ENCODE data around the gene ANKRD13D.
"Not testable (repeated sequence)": the region's sequence is repeated elsewhere in the genome, so short reads cannot be mapped to it uniquely, and the experiment has no call there.

Gene ANKRD13D

DNA sequence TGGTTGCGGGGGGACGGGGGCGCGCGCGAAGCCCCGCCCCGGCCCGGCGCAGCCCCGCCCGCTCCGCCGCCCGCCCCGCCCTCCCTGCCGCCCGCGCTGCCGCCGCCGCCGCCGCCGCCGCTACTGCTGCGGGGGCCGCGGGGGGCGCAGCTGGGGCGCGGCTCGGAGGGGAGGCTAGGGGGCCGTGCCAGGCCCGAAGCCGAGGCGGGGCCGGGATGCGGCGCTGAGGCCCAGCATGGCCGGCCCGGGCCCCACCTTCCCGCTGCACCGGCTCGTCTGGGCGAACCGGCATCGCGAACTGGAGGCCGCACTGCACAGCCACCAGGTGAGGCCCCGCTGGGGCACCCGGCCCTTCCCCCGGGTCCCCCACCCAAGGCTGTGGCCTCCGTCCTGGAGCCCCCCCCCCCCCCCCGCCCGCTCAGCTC lies at the start of gene ANKRD13D:
ANKRD13D (plus strand) TSS at position 78 of the 425 bp plus-strand sequence; CDS start at position 236, 158 bp downstream.
- DNase-seq: no peak

DNA sequence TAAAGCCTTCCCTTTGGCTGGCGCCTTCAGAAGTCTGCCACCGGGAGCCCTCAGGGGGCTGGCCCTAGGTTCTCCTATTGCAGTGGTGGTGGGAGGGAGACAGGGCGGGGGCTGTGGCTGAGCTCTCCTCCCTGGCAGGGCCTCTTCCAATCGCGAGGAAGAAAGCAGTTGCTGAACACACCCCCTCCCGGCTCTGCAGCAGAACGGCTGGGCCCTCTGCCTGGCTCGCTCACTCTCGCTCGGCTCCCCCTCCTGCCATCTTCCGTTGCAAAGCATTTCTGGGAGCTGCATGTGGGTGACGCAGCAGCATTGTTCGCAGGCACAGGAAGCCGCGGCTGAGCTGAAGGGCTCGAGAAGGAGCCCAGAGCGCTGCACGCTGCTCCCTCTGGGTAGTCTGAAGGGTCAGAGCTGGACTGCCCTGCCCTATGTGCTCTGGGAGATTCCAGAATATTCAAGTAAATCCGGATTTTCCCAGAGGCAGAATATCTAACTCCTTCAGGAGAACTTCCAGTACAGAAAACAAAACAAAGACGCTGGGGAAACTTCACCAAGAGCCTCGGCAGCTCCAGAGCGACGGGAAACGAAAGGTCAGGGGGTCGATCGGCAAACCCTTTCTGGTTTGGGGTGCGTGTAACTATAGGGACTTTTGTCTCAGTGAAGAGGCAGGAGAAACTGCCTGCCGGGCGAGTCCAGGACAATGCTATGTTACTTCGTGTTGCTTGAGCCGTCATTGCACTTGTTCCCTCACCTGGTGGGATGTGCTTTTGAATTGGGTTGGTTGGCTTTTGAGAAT lies 49.1 kb upstream of the ANKRD13D start:
- peak; percentile 97 to 98 for DNase-seq

DNA sequence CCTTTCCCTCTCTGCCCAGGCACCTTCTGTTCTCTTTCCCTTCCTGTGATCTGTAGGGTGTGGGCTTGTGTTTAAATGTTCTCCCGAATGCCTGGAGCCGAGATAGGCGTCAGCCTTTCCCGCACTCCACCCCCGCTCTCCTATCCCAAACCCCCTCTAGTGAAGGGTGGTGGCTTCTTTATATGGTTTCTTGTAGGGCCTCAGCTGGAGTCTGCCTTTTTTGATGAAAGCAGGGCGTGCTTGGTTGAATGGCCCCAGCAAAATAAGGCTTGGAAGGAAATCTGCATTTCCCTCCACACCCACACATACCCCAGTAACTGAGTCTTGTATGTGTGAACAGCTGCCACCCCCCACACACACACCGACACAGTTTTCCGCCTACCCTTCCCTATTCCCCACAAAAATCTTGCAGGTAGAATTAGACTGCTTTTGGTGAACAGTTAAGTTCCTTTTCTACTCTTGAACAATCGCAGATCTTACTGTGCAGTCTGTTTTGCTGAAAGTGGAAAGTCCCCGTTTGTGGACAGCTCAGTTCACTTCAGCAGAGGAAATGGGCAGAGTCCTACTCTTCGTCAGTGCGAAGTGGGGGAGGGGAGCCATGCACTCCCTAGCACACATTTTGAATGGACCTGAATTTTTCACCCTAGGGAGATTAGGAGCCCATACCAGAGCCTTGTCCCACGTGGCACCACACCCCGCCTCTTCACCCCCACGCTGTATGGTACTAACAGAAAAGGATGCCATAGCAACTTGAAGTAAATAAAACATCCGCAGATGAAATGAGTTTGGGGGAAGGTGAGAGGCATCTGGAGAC lies 48.3 kb upstream of the ANKRD13D start:
- peak; percentile 43 to 73 for DNase-seq

DNA sequence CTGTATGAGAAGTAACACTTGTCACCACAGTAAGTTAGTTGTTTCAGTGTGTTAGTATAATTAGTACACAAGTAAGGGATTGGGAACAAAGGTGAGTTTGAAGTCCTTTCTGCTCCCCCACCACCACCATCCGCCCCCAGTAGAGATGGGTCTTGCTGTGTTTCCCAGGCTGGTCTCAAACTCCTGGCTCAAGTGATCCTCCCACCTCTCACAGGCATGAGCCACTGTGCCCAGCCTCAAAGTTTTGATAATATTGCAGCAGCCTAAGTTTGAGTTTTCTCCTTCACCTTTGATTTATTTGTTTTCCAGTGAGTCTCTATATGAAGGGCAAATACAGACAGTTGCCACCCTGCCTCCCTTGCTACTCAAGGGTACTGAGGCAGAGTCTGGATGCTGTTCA lies 46.6 kb upstream of the ANKRD13D start:
- DNase-seq: no peak

DNA sequence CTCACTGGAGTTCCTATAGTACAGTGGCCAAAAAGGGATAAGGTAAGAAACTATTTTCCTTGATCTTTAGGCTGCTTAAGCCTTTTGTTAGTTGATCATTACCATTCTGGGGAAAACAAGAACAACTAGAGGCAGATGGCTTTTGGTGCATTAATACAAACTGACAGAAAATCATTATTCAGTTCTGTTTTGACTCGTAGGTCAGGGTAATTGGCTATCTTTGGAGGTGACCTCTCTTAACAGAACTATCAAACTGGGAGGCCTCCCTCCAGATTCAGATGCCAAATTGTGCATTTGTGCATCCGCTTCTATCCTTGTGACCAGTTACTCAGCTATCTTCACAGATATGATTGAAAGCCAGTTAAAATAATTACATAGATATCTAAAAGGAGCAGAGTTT lies 46.1 kb upstream of the ANKRD13D start:
- DNase-seq: no peak

- no peak for DNase-seq
Measured at GRCh38 chr11:67245046-67245445, 44.1 kb upstream of the ANKRD13D start.

- DNase-seq: no peak
Measured at GRCh38 chr11:67247946-67248550, 41.1 kb upstream of the ANKRD13D start.

DNA sequence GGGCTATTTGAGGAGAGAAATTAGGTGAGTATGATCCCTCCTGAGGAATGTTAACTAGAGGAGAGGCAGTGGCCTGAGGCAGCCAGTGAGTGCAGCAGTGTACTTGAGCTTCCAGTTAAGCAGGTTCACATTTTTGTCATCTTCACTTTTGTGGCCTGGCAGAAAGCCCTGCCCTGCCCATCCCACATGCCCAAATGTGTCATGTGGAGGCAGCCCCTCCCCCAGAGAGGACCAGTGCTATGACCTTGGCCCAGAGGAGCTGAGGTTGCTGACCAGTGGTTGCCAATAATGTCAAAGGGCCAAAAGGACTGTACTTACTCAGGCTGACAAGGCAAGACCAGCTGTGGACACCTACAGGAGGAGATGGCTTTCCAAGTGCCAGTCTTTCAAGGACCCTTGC lies 40.5 kb upstream of the ANKRD13D start:
- DNase-seq: no peak

GRCh38 chr11:67250059-67251043 lies 38.8 kb upstream of the ANKRD13D start:
- no peak for DNase-seq

- DNase-seq: no peak
Measured at GRCh38 chr11:67251841-67252240, 37.3 kb upstream of the ANKRD13D start.

- DNase-seq: peak in 1 of 2 experiments; percentile 49
Measured at GRCh38 chr11:67252831-67253239, 36.3 kb upstream of the ANKRD13D start.

GRCh38 chr11:67253872-67254624 lies 35.1 kb upstream of the ANKRD13D start:
- DNase-seq: no peak

DNA sequence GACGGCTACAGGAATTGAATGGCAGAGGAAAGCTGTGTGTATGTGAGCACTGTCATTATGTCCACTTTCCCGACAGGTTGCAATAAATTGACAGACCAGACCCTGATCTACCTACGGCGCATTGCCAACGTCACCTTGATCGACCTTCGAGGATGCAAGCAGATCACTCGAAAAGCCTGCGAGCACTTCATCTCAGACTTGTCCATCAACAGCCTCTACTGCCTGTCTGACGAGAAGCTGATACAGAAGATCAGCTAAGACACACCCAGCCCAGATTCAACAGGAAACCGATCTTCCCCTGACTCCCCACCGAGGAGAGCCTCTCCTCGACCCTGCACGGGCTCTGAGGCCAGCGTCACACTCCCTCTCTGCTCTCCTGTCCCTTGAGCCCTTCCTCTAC lies 34.3 kb upstream of the ANKRD13D start:
- no peak for DNase-seq

- no peak for DNase-seq
Measured at GRCh38 chr11:67255353-67255752, 33.8 kb upstream of the ANKRD13D start.

GRCh38 chr11:67255864-67256263 lies 33.2 kb upstream of the ANKRD13D start:
- DNase-seq: no peak

DNA sequence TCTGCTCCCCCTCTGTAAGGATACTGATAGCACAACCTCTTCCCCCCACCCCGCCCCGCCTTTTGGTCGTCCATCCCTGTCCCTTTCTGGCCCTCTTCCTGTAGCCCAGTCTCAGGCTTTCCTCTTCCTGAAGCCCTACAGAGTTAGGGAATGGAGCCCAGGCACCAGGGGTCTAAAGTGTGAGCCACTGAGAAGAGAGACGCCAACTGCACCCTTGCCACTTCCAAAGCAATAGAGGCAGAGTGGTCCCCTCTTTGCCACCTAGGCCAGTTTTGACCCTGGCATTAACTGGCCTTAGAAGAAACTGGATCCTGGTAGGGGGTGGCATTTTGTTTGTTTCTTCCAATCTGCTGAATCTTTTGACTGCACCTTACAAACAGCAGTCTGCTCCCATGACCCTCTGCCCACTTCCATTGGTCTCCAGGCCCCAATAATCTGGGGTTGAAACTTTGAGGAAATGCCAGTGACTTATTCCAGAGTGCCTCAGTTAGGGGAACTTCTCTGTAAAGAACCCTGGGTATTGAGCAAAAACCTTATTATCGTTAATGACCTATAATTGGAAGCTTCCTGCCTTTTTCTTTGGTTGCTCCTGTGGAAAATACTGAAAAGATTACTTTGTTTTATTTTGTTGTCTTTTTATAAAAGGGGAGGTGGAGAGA lies 32.5 kb upstream of the ANKRD13D start:
- DNase-seq: no peak

DNA sequence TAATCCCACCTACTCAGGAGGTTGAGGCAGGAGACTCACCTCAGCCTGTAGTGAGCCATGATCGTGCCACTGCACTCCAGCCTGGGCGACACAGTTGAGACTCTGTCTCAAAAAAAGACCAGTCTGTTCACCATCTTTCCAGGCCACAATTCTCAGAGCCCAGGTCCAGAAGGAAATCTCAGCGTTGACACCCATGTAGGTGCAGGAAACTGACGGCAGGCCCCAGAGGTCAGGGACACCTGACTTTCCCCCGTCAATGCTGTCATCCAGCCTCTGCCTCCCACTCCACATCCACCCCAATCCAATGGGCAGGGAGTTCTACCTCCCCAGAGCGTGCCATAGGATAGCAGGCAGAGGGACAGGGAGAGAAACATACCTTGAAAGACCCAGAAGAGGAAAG lies 28.7 kb upstream of the ANKRD13D start:
- DNase-seq: no peak

DNA sequence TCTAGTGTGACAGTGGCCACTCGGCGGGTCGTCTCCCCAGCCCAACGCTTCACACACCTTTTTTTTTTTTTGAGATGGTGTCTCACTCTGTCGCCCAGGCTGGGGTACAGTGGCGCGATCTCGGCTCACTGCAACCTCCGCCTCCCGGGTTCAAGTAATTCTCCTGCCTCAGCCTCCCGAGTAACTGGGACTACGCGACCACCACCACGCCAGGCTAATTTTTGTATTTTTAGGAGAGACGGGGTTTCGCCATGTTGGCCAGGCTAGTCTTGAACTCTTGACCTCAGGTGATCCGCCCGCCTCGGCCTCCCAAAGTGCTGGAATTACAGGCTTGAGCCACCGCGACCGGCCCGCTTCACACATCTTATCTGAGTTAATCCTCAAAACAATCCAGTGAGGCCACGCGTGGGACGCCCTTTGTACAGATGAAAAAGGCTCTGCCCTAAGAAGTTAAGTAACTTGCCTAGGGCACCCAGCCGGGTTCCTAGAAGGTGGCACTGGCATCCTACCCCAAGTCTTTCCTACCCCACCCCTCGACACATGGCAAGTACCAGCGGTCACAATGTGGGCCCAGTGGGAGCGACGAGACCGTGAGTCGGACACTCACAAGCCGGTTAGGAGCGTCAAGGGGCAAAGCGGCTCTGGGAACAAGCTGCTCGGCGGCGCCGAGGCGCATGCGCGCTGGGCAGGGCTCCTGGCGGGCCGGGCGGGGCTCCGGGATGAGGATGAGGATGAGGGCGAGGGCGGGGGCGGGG lies 28.0 kb upstream of the ANKRD13D start:
- DNase-seq: not testable (repeated sequence)

DNA sequence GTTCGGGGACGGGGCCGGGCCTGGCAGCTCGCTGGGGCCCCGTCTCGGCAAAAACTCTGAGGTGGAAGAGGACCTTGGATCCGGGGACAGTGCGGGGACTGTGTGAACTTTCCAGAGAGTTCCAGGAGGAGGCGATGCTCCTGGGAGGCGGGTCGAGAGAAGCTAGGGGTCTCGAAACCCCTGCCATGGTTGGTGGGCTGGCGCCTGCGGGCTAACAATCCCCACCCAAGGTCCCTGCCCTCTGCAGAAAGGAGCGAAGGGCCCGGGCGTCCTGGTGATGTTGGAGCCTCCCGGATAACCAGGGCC lies 27.5 kb upstream of the ANKRD13D start:
- DNase-seq: no peak

GRCh38 chr11:67261946-67262681 lies 27.0 kb upstream of the ANKRD13D start:
- DNase-seq: no peak
